Astrocyte (in vitro differentiated cells and primary cell): ENCODE data around the gene TSPAN2. TPM values are rescaled to one million over a fixed set of nuclear protein-coding genes. Genes with fewer than 3 reads are reported as not detected.

Experiments used
- DNase-seq: peaks from one replicate; pipeline ENCODE4 v3.0.0-alpha.2; 2010; ENCODE audit warnings: low read depth
- FAIRE-seq: peaks from 2 replicates; lab custom pipeline; 2011; peaks lifted over from hg19 to GRCh38; lab: Jason Lieb, UNC
- H2AFZ ChIP-seq: 2 replicates; pipeline ENCODE4 v1.6.0; 2012; ENCODE audit warnings: low read depth, low read length, inconsistent platforms
- H3K27ac ChIP-seq: 2 replicates; pipeline ENCODE4 v1.5.1; 2011; ENCODE audit warnings: low read depth, low read length, inconsistent platforms
- H3K27me3 ChIP-seq: 2 replicates; pipeline ENCODE4 v1.6.0; 2011; ENCODE audit warnings: low read length, inconsistent platforms; ENCODE audit not compliant: insufficient read depth
- H3K36me3 ChIP-seq: 2 replicates; pipeline ENCODE4 v1.5.1; 2011; ENCODE audit warnings: low read length, inconsistent platforms; ENCODE audit not compliant: insufficient read depth
- H3K4me1 ChIP-seq: 2 replicates; pipeline ENCODE4 v1.5.1; 2011; ENCODE audit warnings: low read length, inconsistent platforms; ENCODE audit not compliant: insufficient read depth
- H3K4me2 ChIP-seq: 2 replicates; pipeline ENCODE4 v1.6.0; 2012; ENCODE audit warnings: low read length, inconsistent platforms
- H3K4me3 ChIP-seq: 2 replicates; pipeline ENCODE4 v1.5.1; 2011; ENCODE audit warnings: low read depth, mild to moderate bottlenecking, low read length, inconsistent platforms; ENCODE audit not compliant: insufficient read depth
- H3K79me2 ChIP-seq: 2 replicates; pipeline ENCODE4 v1.6.0; 2012; ENCODE audit warnings: mild to moderate bottlenecking, low read length, inconsistent platforms; ENCODE audit not compliant: insufficient read depth
- H3K9ac ChIP-seq: 2 replicates; pipeline ENCODE4 v1.6.0; 2012; ENCODE audit warnings: mild to moderate bottlenecking, low read length, inconsistent platforms
- H3K9me3 ChIP-seq: 2 replicates; pipeline ENCODE4 v1.5.1; 2012; ENCODE audit warnings: low read depth, mild to moderate bottlenecking, low read length, inconsistent platforms; ENCODE audit not compliant: insufficient read depth
- H4K20me1 ChIP-seq: 2 replicates; pipeline ENCODE4 v1.6.0; 2012; ENCODE audit warnings: low read length, inconsistent platforms; ENCODE audit not compliant: insufficient read depth
- H3K27ac Mint-ChIP-seq: one replicate; pipeline ENCODE4 v1.8.0; 2021; ENCODE audit warnings: mild to moderate bottlenecking, mixed read lengths; ENCODE audit not compliant: unreplicated experiment
- H3K27me3 Mint-ChIP-seq: one replicate; pipeline ENCODE4 v1.8.0; 2021; ENCODE audit warnings: low read depth, mixed read lengths; ENCODE audit not compliant: unreplicated experiment
- H3K36me3 Mint-ChIP-seq: one replicate; pipeline ENCODE4 v1.8.0; 2021; ENCODE audit warnings: low read depth, mixed read lengths; ENCODE audit not compliant: unreplicated experiment
- H3K4me1 Mint-ChIP-seq: one replicate; pipeline ENCODE4 v1.8.0; 2021; ENCODE audit warnings: low read depth, mixed read lengths; ENCODE audit not compliant: unreplicated experiment
- H3K4me3 Mint-ChIP-seq: one replicate; pipeline ENCODE4 v1.8.0; 2021; ENCODE audit warnings: mild to moderate bottlenecking, moderate library complexity, mixed read lengths; ENCODE audit not compliant: unreplicated experiment
- H3K9me3 Mint-ChIP-seq: one replicate; pipeline ENCODE4 v1.8.0; 2021; ENCODE audit warnings: mild to moderate bottlenecking, mixed read lengths; ENCODE audit not compliant: unreplicated experiment
- CTCF ChIP-seq: IDR thresholded peaks from 2 replicates; pipeline ENCODE4 v1.5.1; 2011; ENCODE audit warnings: low read depth, mild to moderate bottlenecking, inconsistent platforms, low read length, moderate library complexity; ENCODE audit not compliant: insufficient read depth
- EZH2 ChIP-seq: IDR thresholded peaks from 2 replicates; pipeline ENCODE4 v1.6.1; 2012; ENCODE audit warnings: mild to moderate bottlenecking, low read length, inconsistent platforms; ENCODE audit not compliant: insufficient read depth
- total RNA-seq: library from RNA; stranded (reverse); gene quantifications from 2 replicates; pipeline ENCODE4 v1.2.1, GENCODE V29; 2021

The TSPAN2 gene
- total RNA-seq, 1 donor from 2014 or later: 23.7 TPM

- Histone ChIP-seq H3K79me2 (no peaks in the 10 kb centered on the region), H2AFZ (no peak overlapping the region), H4K20me1 (no peaks in the 10 kb centered on the region), H3K27ac (no peak overlapping the region), H3K9me3 (no peaks in the 10 kb centered on the region), H3K36me3 (no peaks in the 10 kb centered on the region), H3K4me1 (no peaks in the 10 kb centered on the region), H3K9ac (no peak overlapping the region), H3K27me3 (no peaks in the 10 kb centered on the region), H3K4me2 (no peak overlapping the region), H3K4me3 (no peak overlapping the region)
- no peak for TF ChIP-seq EZH2
- no peak for TF ChIP-seq CTCF
- Mint-ChIP-seq H3K4me3 (no peak overlapping the region), H3K4me1 (no peaks in the 10 kb centered on the region), H3K9me3 (peaks cover 3% of the 10 kb centered on the region), H3K27ac (no peak overlapping the region), H3K27me3 (peaks cover 1% of the 10 kb centered on the region), H3K36me3 (peaks cover 4% of the 10 kb centered on the region)
- FAIRE-seq (no peak), DNase-seq (no peak)
Observed at GRCh38 chr1:115046751-115047150, 42.6 kb downstream of the TSPAN2 start.

- Mint-ChIP-seq H3K4me1 (no peaks in the 10 kb centered on the region), H3K27me3 (no peaks in the 10 kb centered on the region), H3K36me3 (peaks cover 4% of the 10 kb centered on the region), H3K4me3 (no peak overlapping the region), H3K27ac (no peak overlapping the region), H3K9me3 (peaks cover 3% of the 10 kb centered on the region)
- Histone ChIP-seq H4K20me1 (no peaks in the 10 kb centered on the region), H3K9ac (no peak overlapping the region), H3K4me3 (no peak overlapping the region), H3K9me3 (no peaks in the 10 kb centered on the region), H3K79me2 (no peaks in the 10 kb centered on the region), H3K27me3 (peaks cover 3% of the 10 kb centered on the region), H3K4me1 (peaks cover 4% of the 10 kb centered on the region), H3K27ac (no peak overlapping the region), H3K4me2 (no peak overlapping the region), H3K36me3 (no peaks in the 10 kb centered on the region), H2AFZ (no peak overlapping the region)
- FAIRE-seq (peak; percentile 64), DNase-seq (no peak)
- TF ChIP-seq CTCF: peak; percentile 23
- no peak for TF ChIP-seq EZH2
Observed at GRCh38 chr1:115041654-115042053, 47.6 kb downstream of the TSPAN2 start.

- H3K9me3 Mint-ChIP-seq: no peaks in the 10 kb centered on the region
- TF ChIP-seq CTCF (no peak), EZH2 (no peak)
- Histone ChIP-seq H3K4me1 (peaks cover 4% of the 10 kb centered on the region), H3K4me3 (no peak overlapping the region), H2AFZ (no peak overlapping the region), H3K27me3 (peaks cover 3% of the 10 kb centered on the region), H3K4me2 (no peak overlapping the region), H3K9me3 (no peaks in the 10 kb centered on the region), H3K79me2 (no peaks in the 10 kb centered on the region), H4K20me1 (no peaks in the 10 kb centered on the region), H3K27ac (no peak overlapping the region), H3K36me3 (no peaks in the 10 kb centered on the region), H3K9ac (no peak overlapping the region)
- H3K4me3 Mint-ChIP-seq: no peak overlapping the region
- no peak for FAIRE-seq
- no peaks in the 10 kb centered on the region for H3K27me3 Mint-ChIP-seq
- DNase-seq: no peak
- H3K27ac Mint-ChIP-seq: no peak overlapping the region
- H3K4me1 Mint-ChIP-seq: no peaks in the 10 kb centered on the region
- no peaks in the 10 kb centered on the region for H3K36me3 Mint-ChIP-seq
Observed at GRCh38 chr1:115040501-115040900, 48.8 kb downstream of the TSPAN2 start.
